ENCODE measurements around the gene EIF1.
A peak's percentile ranks its signal among the peaks of the same experiment; 100 is the strongest.

EIF1 gene

DNA sequence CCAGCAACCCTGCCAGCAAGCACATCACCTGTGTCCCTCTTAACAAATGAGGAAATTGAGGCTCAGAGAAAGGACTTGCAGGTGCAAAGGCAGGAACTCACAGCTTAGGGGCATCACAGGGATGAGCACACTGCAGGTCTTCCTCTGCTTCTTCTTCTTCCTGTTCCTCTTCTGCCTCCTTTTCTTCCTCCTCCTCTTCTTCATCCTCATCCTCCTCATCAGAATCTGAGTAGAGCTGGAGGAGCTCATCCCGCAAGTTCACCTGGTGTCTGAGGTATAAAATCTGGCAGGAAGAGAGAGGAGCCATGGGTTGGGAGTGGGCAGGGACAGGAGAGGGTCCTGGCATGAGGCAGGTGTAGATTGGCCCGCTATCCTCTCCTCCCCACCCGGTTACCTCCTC, 43.2 kb downstream of the EIF1 start:
- H3K4me3 ChIP-seq (ENCODE audit: low read length) = no peak overlapping the region
- DNase-seq (ENCODE audit: low read depth) = no peak
- TF ChIP-seq, protein P1, sequence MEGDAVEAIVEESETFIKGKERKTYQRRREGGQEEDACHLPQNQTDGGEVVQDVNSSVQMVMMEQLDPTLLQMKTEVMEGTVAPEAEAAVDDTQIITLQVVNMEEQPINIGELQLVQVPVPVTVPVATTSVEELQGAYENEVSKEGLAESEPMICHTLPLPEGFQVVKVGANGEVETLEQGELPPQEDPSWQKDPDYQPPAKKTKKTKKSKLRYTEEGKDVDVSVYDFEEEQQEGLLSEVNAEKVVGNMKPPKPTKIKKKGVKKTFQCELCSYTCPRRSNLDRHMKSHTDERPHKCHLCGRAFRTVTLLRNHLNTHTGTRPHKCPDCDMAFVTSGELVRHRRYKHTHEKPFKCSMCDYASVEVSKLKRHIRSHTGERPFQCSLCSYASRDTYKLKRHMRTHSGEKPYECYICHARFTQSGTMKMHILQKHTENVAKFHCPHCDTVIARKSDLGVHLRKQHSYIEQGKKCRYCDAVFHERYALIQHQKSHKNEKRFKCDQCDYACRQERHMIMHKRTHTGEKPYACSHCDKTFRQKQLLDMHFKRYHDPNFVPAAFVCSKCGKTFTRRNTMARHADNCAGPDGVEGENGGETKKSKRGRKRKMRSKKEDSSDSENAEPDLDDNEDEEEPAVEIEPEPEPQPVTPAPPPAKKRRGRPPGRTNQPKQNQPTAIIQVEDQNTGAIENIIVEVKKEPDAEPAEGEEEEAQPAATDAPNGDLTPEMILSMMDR (conservative IDR thresholded peaks at IDR 0.05; ENCODE audit: low read depth, low read length) = no peak

DNA sequence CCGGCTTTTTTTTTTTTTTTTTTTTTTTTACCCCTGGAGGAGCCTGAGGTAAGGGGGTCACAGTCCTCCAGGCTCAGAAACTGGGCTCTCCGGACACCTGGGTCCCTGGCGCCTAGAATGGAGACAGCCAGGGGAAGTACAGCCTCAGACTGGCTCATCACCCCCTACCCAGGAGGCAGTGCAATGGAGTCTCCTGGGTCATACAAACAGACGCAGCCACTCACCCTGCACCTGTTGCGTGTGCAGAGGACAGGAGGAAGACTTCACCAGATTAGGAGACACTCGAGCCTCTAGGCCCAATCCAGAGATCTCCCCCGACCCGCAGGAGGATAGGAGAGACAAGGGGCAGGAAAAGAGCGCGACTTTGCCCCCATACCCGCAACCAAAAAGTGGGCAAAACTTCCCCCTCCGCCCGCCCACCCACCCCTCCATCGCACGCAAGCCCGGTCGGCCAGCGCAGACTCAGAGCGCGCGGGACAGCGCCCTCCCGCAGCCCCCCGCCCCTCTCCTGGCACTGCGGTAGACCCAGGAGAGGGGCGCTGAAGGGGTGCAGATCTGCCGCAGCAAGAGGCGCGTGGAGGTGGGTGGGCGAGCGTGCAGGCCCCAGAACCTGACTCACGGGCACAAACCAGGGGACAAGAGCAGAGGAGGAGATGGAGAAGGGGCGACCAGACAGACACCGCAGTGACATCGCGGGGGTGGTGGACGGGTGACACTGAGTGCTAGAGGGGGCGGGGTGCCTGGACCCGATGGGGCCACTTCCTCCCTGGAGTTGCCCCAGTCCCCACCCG, 44.9 kb downstream of the EIF1 start:
- no peak overlapping the region for H3K4me3 ChIP-seq (ENCODE audit: low read length)
- TF ChIP-seq, protein P1 (conservative IDR thresholded peaks at IDR 0.05; ENCODE audit: low read depth, low read length) = no peak
- no peak for DNase-seq (ENCODE audit: low read depth)

DNA sequence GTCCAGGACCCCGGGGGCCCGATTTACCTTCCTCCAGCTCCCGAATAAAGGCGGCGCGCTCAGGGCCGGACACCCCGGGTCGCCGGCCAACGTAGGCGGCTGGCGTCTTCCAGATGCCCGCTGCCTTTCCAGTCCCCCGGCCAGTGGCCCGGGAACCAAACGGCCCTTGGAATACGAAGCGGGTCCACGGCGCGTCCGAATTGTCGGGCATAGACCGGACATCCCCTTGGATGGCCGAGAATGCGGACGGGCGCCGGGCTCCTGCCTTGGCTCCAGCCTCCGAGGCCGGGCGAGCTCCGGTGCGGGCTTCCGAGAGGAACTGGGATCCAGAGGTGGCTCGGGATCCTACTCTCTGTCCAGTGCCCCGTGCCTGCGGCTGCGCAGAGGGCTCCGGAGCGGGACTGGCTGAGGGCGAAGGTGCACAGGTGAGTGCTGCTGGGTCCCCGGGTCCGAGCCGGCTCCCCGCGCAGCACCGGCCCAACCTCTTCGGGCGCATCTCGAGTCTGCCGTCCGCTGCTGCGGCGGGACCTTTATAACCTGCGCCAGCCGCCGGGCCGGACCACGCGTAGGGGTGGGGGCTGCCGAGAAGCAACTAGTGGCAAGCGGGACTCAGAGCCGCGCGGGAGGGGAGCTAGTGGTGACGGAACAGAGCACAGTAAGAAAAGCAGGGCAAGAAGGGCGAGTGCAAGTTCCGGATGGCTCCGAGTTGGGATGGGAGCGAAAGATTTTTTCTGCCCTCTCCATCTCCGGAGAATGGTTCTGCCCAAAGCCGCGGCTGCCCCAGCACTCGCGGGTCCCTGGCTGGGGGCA, 45.7 kb downstream of the EIF1 start, which contains the start of gene HAP1:
TSS of gene HAP1 (minus strand) at position 505 of the 810 bp plus-strand sequence. CDS start at position 496, 9 bp downstream.
- TF ChIP-seq, protein P1 (conservative IDR thresholded peaks at IDR 0.05; ENCODE audit: low read depth, low read length) = no peak
- H3K4me3 ChIP-seq (ENCODE audit: low read length) = peak within 1 kb of the TSS; percentile 42
- no peak for DNase-seq (ENCODE audit: low read depth)

DNA sequence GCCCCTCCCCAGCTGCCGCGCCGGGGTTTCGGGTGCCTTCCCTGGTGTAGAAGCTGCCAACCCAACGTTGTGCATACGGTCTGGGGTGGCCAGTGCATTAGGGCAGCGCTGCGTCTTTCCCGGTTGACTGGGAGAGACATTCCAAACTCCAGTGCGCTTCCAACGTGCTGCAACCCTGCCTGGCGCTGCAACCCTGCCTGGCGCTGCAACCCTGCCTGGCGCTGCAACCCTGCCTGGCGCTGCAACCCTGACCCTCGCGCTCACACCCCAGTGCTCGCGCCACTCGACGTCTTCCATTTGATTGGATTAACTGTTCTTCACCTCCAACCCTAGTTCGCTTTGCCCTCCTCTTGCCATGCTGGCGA, 46.2 kb downstream of the EIF1 start:
- TF ChIP-seq, protein P1 (conservative IDR thresholded peaks at IDR 0.05; ENCODE audit: low read depth, low read length) = no peak
- peak overlapping the region; percentile 42 for H3K4me3 ChIP-seq (ENCODE audit: low read length)
- DNase-seq (ENCODE audit: low read depth) = no peak

DNA sequence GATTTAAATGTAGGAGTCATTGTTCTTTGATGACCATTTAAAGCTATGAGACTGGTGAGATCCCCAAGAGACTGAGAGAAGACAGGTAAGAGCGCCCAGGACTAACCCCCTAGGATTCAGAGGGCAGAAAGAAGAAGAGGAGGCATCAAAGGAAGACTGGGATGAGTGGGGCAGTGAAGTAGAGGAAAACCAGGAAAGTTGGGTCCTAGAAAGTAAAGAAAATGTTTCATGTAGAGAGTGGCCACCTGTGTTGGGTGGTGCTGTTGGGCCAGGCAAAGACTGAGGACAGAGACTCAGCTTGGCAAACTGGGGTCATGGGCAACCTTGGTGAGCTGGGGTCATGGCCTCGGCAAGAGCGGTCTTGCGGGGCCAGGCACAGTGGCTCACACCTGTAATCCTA, 47.1 kb downstream of the EIF1 start:
- no peak overlapping the region for H3K4me3 ChIP-seq (ENCODE audit: low read length)
- TF ChIP-seq, protein P1 (conservative IDR thresholded peaks at IDR 0.05; ENCODE audit: low read depth, low read length) = no peak
- DNase-seq (ENCODE audit: low read depth) = no peak

DNA sequence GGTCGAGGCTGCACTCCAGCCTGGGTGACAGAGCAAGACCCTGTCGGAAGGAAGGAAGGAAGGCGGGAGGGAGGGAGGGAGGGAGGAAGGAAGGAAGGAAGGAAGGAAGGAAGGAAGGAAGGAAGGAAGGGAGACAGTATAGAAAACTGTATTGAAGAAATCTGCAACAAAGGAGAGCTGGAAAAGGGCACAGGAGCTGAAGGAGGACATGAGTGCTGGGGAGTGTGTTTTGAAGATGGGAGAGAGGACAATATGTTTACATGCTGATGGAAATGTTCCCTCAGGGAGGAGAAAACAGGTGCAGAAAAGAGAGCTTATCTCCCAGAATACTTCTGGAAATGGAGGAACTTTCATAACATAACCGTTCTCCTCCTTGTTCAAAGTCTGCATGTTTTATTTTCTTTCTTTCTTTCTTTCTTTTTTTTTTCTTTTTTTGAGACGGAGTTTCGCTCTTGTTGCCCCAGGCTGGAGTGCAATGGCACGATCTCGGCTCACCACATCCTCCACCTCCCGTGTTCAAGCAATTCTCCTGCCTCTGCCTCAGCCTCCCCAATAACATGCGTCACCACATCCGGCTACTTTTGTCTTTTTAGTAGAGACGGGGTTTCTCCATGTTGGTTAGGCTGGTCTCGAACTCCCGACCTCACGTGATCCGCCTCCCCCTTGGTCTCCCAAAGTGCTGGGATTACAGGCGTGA, 48.4 kb downstream of the EIF1 start:
- no peak overlapping the region for H3K4me3 ChIP-seq (ENCODE audit: low read length)
- TF ChIP-seq, protein P1 (conservative IDR thresholded peaks at IDR 0.05; ENCODE audit: low read depth, low read length) = no peak
- DNase-seq (ENCODE audit: low read depth) = no peak
